Erythroblast (primary cell): Measurements from ENCODE around the gene CEP76.

Source experiments
- GATA1 ChIP-seq: IDR thresholded peaks from 2 replicates; pipeline ENCODE4 v1.6.1; 2011; ENCODE audit warnings: low read depth, mild to moderate bottlenecking, control low read depth, low read length, moderate library complexity
- POLR2A ChIP-seq: IDR thresholded peaks from 2 replicates; pipeline ENCODE4 v1.6.1; 2011; ENCODE audit warnings: mild to moderate bottlenecking, low read length

GRCh38 chr18:12694032-12694431 is 8.5 kb downstream of the CEP76 start:
- TF ChIP-seq POLR2A, result no peak
- TF ChIP-seq GATA1, result no peak
